NCI-H82 treated with DMSO at 0.1 percent for 48 hours (cell line): Measurements from ENCODE around the gene CDH4.

Experiments used
- DNase-seq: peaks from one replicate; lab custom pipeline; 2025; ENCODE audit not compliant: unreplicated experiment; lab: John Stamatoyannopoulos, UW

The CDH4 gene

GRCh38 chr20:61251529-61252393, at the start of gene CDH4:
CDH4 (plus strand) TSS chr20:61252261.
- no peak for DNase-seq

GRCh38 chr20:61203320-61203719, 48.7 kb upstream of the CDH4 start:
- no peak for DNase-seq

GRCh38 chr20:61204206-61204605, 47.9 kb upstream of the CDH4 start:
- no peak for DNase-seq

GRCh38 chr20:61205769-61206168, 46.3 kb upstream of the CDH4 start:
- no peak for DNase-seq

DNA sequence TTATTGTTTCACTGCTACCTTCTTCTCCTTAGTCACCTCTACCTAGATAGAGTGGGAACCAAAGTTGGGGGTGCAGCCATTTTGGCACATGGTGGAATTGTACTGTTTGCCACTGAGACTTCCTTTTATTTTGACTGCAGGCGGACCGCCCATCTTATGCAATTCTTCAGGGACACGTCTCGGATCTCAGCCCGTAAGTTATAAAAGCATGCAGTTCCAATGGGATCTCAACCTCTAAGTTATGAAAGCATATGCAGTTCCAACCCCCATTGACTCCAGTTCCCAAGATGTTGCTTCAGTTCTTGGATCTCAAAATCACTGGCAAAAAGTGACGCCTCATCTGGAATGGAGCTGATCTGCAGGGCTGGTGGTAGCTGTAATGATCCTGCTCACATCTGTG, 41.2 kb upstream of the CDH4 start:
- DNase-seq: no peak

GRCh38 chr20:61217848-61218247, 34.2 kb upstream of the CDH4 start:
- no peak for DNase-seq

DNA sequence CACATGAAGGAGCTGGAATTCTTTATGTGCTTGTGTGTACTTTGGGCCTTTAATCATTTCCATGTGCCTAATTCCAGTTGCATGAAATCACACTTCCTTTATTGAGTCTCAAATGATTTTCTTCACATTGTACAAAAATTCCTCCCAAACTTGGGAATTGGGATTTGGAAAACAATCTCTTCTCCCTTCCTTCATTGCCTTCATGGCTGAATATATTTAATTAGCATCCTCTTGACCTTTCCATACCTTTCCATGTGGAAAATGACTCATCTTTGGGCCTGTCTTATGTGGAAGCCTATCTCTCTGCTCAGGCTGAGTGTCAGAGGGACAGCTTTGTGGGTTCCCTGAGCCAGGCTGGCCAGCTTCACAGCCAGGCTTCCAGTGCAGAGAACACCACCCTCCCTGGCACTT, 33.0 kb upstream of the CDH4 start:
- no peak for DNase-seq

DNA sequence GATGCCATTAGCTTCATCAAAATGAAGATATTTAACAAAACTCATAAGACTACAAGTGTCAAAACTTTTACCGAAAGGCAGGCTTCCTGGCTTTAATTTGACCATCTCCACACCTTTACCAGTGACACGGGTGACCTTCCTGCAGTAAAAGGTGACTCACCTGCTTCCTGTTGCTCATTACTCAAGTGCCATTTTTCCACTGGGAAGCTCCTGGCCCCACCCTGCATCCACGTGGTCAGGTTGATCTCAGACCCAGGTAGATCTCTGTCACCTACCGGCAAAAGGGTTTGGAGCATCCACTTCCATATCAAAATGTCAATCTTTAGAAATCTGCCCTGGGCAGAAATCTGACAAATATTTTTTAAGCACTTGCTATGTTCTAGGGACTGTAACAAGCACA, 31.9 kb upstream of the CDH4 start:
- DNase-seq: no peak

- DNase-seq: no peak
Observed at GRCh38 chr20:61220626-61221325, 31.3 kb upstream of the CDH4 start.

DNA sequence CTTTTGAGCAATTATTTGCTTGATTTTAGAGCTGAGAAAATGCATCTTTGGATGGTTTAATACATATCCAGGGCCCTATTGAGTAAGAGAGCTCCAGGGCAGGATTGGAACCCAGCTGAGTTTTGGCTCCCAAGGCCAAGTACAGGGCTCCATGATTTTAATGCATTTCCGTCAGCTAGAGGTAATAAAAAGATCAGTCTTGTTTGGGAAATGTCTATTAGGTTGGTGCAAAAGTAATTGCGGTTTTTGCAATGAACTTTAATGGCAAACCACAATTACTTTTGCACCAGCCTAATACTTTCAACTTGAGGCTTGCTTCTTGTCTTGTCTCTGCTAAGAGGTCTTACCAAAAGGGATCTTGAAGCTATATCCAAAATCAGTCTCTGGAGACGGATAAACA, 29.4 kb upstream of the CDH4 start:
- no peak for DNase-seq

GRCh38 chr20:61223121-61223520, 28.9 kb upstream of the CDH4 start:
- DNase-seq: no peak

- no peak for DNase-seq
Observed at GRCh38 chr20:61230166-61230565, 21.9 kb upstream of the CDH4 start.

- no peak for DNase-seq
Observed at GRCh38 chr20:61233590-61233989, 18.5 kb upstream of the CDH4 start.

DNA sequence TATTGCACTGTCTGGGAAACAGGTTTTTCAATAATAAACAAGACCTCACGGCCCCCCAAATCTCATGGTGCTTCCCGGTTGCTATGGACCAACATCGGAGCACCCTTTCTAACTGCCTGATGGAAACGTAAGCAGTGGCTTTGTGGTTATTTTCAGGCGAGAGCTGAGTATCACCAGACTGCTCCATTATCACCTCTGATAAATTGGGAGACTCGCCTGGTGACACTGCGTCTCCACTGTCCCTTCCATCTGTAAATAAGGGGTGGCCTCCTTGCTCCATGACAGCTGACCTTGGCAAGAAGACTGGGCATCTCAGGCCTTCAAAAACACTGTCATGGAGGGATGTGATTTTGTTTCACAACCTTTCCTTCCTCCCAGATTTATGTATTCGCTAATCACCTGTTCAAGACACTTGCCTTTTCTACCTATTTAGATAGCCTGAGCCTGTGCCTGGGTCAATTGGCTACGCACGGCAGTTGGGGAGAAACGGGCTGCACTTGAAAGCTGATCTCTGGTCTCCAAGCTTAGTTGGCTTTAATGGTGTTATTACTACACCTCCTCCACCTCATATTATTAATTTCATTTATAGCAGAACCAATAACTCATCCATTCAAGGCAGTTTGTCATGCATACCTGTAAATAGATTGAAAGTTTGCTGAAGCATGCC, 17.7 kb upstream of the CDH4 start:
- no peak for DNase-seq

GRCh38 chr20:61236713-61237112, 15.3 kb upstream of the CDH4 start:
- DNase-seq: no peak

- DNase-seq: no peak
Observed at GRCh38 chr20:61238813-61239212, 13.2 kb upstream of the CDH4 start.

DNA sequence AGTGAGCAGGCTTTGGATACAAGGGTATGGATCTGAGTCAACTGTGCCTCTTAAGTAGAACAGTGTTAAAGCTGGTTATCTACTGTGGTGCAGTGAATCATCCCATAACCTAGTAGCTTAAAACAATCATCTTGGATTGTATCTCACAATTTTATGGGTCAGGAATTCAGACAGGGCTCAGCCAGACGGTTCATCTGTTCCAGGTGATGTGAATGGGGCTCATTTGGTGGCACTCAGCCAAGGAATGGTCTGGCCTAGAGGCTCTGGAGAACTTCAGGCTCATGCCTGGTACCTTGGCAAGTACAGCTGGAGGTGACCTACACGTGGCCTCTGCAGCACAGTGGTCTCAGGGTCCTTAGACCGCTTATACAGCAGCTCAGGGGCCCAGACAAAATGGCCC, 11.2 kb upstream of the CDH4 start:
- DNase-seq: no peak

GRCh38 chr20:61244213-61244612, 7.8 kb upstream of the CDH4 start:
- DNase-seq: no peak

GRCh38 chr20:61246269-61246668, 5.8 kb upstream of the CDH4 start:
- DNase-seq: no peak

DNA sequence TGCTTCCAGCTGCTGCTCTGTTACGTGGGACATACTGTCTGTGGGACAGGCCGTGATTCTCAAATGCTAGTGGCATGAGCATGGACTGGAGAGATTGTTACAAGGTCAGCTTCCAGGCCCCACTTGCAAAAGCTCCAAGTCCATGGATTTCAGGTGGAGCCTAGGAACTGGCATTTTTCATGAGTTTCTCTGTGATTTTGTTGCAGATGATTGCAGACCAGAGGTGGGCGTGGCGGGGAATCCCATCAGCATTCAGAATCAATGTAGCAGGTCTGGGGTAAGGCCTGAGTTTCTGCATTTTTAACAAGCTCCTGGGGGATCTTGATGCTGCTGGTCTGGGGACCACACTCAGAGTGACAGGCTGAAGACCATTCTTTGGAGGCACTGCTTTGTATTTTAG, 2.4 kb upstream of the CDH4 start:
- no peak for DNase-seq

GRCh38 chr20:61252601-61253263, 671 bp downstream of the CDH4 start:
- DNase-seq: no peak
